Stimulated activated memory B cell treated with anti-CD40 and anti-IgM and Interleukin-4, amounts not matched to agents 10 μg/mL and 1 μg/mL and 100 μg/mL, for 72 hours (primary cell): Measurements from ENCODE around the gene CXCL14.

Experiments
- ATAC-seq: fragments of 150-1000 bp; cut with Tn5 transposase; 2 replicates; pipeline ENCODE4 v1.10.0; 2021
- H3K27ac Mint-ChIP-seq: one replicate; pipeline ENCODE4 v1.8.0; 2022; ENCODE audit warnings: mild to moderate bottlenecking, mixed read lengths
- H3K27me3 Mint-ChIP-seq: one replicate; pipeline ENCODE4 v1.8.0; 2022; ENCODE audit warnings: mixed read lengths
- H3K36me3 Mint-ChIP-seq: one replicate; pipeline ENCODE4 v1.8.0; 2022; ENCODE audit warnings: mixed read lengths
- H3K4me1 Mint-ChIP-seq: one replicate; pipeline ENCODE4 v1.8.0; 2022; ENCODE audit warnings: mixed read lengths
- H3K4me3 Mint-ChIP-seq: one replicate; pipeline ENCODE4 v1.8.0; 2022; ENCODE audit warnings: mild to moderate bottlenecking, moderate library complexity, mixed read lengths
- H3K9me3 Mint-ChIP-seq: one replicate; pipeline ENCODE4 v1.8.0; 2022; ENCODE audit warnings: mixed read lengths

CXCL14 gene

DNA sequence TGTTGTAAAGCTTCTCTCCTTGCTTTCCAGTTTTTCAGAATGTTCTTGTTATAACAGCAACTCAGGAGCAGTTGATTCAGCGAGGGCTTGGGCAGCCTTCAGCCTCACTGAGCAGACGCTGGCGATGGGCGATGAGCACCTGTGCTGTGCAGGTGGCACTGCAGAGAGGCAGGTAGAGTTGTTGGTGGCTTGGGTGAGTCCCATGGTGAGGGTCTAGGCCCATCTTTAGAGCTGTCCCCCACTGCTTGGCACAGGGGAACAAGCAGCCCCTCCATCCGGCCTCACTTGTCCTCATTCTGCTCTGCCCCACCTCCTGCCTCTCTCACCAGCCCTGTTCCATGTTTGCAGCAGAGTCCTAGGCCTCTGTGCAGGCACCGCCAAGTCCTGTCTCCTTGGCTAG, 6.1 kb upstream of the CXCL14 start:
- Mint-ChIP-seq H3K36me3 (no peaks in the 10 kb centered on the region), H3K9me3 (no peaks in the 10 kb centered on the region), H3K4me3 (no peak overlapping the region), H3K27ac (no peak overlapping the region), H3K27me3 (peaks cover 40% of the 10 kb centered on the region), H3K4me1 (no peaks in the 10 kb centered on the region)
- ATAC-seq, result no peak

DNA sequence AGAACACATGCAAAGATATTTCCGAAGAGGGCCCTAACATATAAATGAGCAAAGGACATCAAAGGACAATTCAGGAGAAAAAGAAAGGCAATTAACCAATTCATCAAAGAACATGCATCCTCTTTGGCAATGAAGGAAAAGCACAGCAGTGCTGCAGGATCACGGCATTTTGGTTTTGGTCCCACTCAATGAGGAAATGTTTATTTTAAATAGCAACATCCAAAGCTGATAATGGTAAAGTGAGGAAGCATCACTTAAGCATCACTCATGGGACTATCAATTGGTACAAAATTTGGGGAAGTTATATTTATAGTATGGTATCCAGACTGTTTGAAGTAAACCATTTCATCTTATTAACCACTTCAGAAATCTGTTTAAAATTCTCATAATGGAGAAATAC, 5.5 kb upstream of the CXCL14 start:
- Mint-ChIP-seq H3K4me1 (no peaks in the 10 kb centered on the region), H3K27me3 (peaks cover 47% of the 10 kb centered on the region), H3K36me3 (no peaks in the 10 kb centered on the region), H3K9me3 (no peaks in the 10 kb centered on the region), H3K4me3 (no peak overlapping the region), H3K27ac (no peak overlapping the region)
- ATAC-seq, result no peak

DNA sequence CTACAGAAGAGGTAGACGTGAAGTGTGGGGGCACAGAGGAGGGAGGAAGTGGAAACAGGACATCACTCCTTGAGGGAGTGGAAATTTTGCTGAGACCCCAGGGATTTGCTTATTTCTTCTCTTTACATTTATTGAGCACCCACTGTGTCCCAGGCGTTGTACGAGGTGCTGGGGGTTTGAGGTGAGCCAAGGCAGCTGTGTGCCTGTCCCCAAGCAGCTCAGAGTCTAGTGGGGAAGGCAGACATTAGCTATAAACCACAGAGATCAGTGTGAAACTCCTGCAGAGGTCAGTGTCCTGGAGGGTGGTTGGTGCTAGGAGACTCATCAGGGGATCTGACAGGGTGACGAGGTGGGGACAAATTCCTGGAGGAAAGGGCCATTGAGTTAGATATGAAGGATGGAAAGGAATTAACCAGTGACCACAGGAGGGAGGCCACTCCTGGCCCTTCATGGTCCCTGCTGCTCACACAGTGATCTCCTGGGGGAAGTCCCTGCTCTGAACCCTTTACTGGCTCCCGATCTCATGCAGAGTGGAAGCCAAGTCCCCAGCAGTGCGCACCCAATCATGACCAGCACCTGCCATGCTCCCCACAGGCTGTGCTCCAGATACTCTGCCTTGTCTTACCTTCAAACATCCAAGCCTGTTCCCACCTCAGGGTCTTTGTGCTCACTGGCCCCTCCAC, 3.4 kb upstream of the CXCL14 start:
- Mint-ChIP-seq H3K4me3 (no peak overlapping the region), H3K9me3 (no peaks in the 10 kb centered on the region), H3K4me1 (no peaks in the 10 kb centered on the region), H3K36me3 (no peaks in the 10 kb centered on the region), H3K27ac (no peak overlapping the region), H3K27me3 (peaks cover 53% of the 10 kb centered on the region)
- ATAC-seq, result no peak

DNA sequence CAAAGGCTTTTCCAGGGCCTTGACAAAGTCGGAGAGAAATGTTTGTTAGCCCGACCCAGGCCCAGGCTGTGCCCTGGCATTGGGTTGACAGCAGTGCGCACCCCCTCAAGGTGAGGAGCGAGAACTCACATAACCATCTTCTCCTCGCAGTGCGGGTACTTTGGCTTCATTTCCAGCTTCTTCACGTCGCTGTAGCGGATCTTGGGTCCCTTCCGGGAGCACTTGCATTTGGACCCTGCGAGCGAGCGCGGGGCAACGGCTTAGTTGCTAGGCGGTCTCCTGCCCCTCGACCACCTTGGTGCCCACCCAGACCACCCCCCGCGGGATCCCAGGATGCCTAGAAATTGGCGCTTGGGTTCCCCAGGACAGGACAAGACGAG, 496 bp downstream of the CXCL14 start:
- Mint-ChIP-seq H3K4me3 (no peak overlapping the region), H3K27ac (no peak overlapping the region), H3K9me3 (no peaks in the 10 kb centered on the region), H3K36me3 (no peaks in the 10 kb centered on the region), H3K27me3 (peaks cover 46% of the 10 kb centered on the region), H3K4me1 (no peaks in the 10 kb centered on the region)
- no peak for ATAC-seq

DNA sequence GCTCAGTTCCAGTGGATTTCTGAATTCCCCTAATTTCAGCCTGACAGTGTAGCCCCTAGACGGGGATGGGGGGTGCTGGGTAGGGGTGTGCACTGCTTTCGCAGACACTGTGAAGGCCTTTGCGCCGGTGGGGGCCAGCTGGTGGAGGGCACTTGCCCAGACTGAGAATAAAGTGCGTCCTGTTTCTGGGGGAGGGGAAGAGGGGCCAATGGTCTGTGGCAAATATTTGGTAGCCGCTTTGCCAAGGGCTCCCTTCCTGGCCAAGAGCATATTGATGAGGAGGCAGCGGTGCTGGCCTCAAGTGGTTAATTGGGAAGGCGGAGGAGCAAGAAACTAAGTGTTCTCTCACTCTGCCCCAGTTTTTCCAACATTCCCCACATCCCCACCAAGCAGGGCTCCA, 1.4 kb downstream of the CXCL14 start:
- no peak for ATAC-seq
- H3K27me3 Mint-ChIP-seq, result peaks cover 46% of the 10 kb centered on the region
- H3K9me3 Mint-ChIP-seq, result no peaks in the 10 kb centered on the region
- H3K27ac Mint-ChIP-seq, result no peak overlapping the region
- H3K4me1 Mint-ChIP-seq, result no peaks in the 10 kb centered on the region
- H3K36me3 Mint-ChIP-seq, result no peaks in the 10 kb centered on the region
- no peak overlapping the region for H3K4me3 Mint-ChIP-seq

DNA sequence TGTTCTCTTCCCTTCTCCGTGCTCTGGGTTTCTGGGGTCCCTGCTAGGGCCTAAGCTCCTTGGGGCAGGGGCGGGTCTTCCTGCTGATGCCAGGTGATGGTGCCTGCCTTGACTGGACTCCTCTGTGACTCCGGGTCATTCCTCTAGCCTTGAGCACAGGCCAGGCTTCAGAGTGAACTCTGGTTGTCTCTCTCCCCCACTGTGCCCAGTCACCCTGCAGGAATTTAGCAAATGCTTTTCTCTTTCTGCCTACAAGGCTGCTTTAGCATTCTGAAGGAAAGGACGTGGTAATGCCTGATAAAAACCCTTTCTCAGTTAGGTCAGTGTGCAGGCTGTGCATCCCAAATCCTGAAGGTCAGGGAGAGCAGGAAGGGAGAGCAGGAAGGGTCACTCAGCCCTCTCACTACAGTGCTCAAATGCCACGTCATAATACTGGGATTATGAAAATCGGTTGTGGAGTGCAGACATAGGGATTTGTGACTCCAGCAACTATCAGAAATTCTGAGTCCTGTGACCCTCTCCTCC, 2.7 kb downstream of the CXCL14 start:
- Mint-ChIP-seq H3K4me1 (no peaks in the 10 kb centered on the region), H3K27me3 (peaks cover 42% of the 10 kb centered on the region), H3K9me3 (no peaks in the 10 kb centered on the region), H3K4me3 (no peak overlapping the region), H3K36me3 (no peaks in the 10 kb centered on the region), H3K27ac (no peak overlapping the region)
- no peak for ATAC-seq

DNA sequence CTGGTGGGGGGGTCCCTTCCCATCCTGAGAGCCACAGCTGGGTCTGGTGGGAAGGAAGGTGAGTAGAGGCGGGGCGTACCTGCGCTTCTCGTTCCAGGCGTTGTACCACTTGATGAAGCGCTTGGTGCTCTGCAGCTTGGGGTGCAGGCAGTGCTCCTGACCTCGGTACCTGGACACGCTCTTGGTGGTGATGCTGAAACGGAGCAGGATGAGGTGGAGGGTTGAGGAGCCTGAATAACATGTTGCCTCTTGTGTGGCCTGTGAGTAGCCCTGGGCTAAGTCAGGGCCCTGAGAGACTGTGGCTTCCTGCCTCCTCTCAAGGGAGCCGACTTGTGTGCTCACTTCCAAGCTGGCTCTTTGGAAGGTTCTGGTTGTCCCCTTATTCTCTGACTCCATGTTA, 4.3 kb downstream of the CXCL14 start:
- Mint-ChIP-seq H3K9me3 (no peaks in the 10 kb centered on the region), H3K4me1 (no peaks in the 10 kb centered on the region), H3K36me3 (no peaks in the 10 kb centered on the region), H3K4me3 (no peak overlapping the region), H3K27ac (no peak overlapping the region), H3K27me3 (peaks cover 32% of the 10 kb centered on the region)
- ATAC-seq, result no peak

DNA sequence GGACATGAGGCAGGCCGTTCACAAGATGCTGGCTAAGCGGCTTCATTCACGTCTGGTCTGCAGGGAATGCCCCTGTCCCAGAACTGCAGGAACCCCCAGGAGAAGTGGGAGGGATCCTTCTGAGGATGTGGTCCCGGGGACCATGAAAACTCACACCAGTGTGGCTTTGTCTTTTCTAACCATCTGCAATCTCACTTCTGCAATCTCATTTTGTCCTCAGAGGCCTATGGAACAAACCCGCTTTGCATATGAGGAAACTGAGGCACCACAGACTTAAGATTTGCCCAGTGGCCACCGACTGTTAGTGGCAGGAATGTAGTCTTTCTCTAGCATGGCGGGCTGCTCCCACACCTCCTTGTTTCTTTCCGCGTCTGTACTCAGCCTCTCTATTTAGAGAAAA, 6.9 kb downstream of the CXCL14 start:
- H3K4me1 Mint-ChIP-seq, result no peaks in the 10 kb centered on the region
- ATAC-seq, result no peak
- H3K9me3 Mint-ChIP-seq, result no peaks in the 10 kb centered on the region
- no peak overlapping the region for H3K27ac Mint-ChIP-seq
- H3K4me3 Mint-ChIP-seq, result no peak overlapping the region
- peaks cover 34% of the 10 kb centered on the region for H3K27me3 Mint-ChIP-seq
- H3K36me3 Mint-ChIP-seq, result no peaks in the 10 kb centered on the region

DNA sequence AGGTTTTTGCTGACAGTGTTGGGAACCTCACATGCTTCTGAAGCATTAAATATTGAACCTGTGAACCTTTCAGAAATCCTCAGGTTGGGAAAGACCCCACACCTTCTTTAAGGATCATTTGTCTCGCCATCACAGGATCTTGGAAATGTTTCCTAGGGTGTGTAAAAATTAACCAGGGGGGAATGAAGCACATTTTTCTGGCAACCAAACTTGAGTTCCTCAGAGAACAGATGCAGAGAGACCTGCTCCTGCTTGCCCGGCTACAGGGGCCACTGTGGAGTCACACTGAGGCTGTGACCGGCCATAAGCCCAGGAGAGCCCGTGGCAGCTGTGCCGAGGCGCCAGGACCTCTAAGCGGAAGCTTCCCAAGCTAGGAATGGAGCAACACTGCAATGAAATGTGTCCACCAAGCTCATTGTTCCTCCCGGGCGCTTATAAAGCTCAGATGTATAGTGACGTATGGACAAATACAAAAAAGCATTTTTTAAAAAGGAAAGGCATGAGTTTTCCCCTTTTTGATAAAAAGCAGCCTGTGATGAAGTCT, 7.7 kb downstream of the CXCL14 start:
- no peak for ATAC-seq
- Mint-ChIP-seq H3K4me1 (no peaks in the 10 kb centered on the region), H3K27me3 (peaks cover 41% of the 10 kb centered on the region), H3K4me3 (no peak overlapping the region), H3K9me3 (no peaks in the 10 kb centered on the region), H3K36me3 (no peaks in the 10 kb centered on the region), H3K27ac (no peak overlapping the region)

DNA sequence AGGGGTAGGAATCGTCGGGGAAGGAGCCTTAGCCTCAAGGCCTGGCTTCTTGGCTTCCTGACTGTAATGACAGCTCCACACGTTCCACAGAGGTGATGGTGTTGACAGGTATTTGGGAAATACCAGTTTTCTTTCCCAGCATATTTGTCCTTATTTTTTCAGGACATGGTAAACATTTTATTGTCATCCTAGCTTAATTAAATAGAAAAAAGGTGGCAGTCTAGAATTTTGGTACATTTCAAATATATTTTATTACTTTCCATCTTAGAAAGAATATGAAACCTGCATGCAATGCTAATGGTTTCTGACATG, 8.4 kb downstream of the CXCL14 start:
- no peak for ATAC-seq

DNA sequence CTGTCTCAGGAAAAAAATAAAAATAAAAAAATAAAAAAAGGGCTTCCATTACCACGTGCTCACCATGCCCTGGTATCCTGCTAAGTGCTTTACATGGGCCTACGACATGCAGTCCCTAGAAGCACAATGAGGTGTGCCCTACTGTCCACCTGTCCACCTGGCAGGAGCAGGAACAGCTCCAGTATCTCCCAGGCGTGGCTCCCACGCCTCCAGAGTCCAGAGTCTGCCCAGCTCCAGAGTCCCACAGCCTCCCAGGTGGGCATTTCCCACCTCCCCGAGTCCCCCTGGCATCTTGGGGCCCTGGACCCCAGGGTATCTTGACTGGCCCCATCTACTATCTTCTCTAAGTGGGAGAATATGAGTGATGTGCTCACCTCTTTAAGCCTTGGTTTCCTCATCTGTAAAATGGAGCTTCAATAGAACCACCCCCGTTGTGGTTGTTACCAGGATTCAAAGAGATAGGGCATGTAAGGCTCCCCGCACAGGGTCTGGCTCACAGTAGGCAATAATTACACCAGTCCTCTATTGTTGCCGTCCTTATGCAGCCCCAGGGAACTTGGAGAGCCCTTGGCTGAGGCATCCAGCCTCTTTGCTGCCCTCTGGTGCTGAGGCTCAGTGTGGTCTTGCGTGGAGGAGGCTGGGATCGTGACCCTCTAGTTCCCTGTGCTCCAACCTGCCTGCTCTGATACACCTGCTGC, 8.9 kb downstream of the CXCL14 start:
- no peak overlapping the region for H3K27ac Mint-ChIP-seq
- H3K9me3 Mint-ChIP-seq, result no peaks in the 10 kb centered on the region
- no peak for ATAC-seq
- H3K4me3 Mint-ChIP-seq, result no peak overlapping the region
- H3K27me3 Mint-ChIP-seq, result peaks cover 35% of the 10 kb centered on the region
- no peaks in the 10 kb centered on the region for H3K36me3 Mint-ChIP-seq
- H3K4me1 Mint-ChIP-seq, result no peaks in the 10 kb centered on the region

More for the DNA sequence above, 8.4 kb downstream of the CXCL14 start:
- Mint-ChIP-seq H3K4me3 (no peak overlapping the region), H3K27ac (no peak overlapping the region), H3K27me3 (peaks cover 38% of the 10 kb centered on the region), H3K9me3 (no peaks in the 10 kb centered on the region), H3K36me3 (no peaks in the 10 kb centered on the region), H3K4me1 (no peaks in the 10 kb centered on the region)

DNA sequence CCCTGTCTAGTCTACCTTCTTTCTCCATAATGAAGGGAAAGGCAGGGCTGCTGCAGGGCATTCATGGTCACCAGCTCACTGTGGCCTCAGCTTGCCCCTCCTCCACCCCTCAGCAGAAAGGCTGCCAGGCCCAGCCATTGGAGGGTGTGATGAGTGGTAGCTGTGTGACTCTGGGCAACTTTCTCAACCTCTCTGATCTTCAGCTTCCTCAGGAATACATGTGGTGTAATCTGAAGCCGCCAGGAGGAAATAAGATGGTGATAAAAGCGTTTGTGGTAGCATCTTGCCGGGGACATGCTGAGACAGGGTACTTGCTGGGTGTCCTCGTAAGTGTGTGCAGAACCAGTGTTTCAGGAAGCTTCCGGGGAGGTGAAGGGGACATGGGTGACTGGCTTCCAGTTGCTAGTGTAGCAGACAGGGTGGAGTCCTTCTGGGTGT, 9.8 kb downstream of the CXCL14 start:
- no peak for ATAC-seq
- H3K27me3 Mint-ChIP-seq, result peaks cover 35% of the 10 kb centered on the region
- H3K36me3 Mint-ChIP-seq, result no peaks in the 10 kb centered on the region
- H3K4me3 Mint-ChIP-seq, result no peak overlapping the region
- H3K27ac Mint-ChIP-seq, result no peak overlapping the region
- H3K4me1 Mint-ChIP-seq, result no peaks in the 10 kb centered on the region
- H3K9me3 Mint-ChIP-seq, result no peaks in the 10 kb centered on the region

DNA sequence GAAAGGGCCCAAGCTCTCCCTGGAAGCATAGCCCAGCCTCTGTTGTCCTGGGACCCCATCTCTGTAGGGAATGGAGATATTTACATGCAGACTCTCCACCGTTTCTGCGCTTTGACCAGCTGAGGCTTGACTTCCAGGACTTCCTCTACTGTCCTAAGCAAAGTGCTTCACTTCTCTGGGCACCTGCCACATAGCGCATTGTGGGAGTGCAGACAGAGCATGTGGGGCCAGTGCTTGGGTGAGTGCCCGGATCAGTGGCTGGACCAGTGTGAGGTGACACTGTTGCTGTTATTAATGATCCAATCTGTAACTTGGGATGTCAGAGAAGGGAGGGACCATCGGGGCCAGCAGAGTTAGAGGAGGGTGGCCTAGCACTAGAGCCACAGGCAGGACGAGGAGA, 10.5 kb downstream of the CXCL14 start:
- H3K27ac Mint-ChIP-seq, result no peak overlapping the region
- no peak for ATAC-seq
- no peaks in the 10 kb centered on the region for H3K4me1 Mint-ChIP-seq
- no peaks in the 10 kb centered on the region for H3K9me3 Mint-ChIP-seq
- H3K4me3 Mint-ChIP-seq, result no peak overlapping the region
- peaks cover 35% of the 10 kb centered on the region for H3K27me3 Mint-ChIP-seq
- no peaks in the 10 kb centered on the region for H3K36me3 Mint-ChIP-seq

DNA sequence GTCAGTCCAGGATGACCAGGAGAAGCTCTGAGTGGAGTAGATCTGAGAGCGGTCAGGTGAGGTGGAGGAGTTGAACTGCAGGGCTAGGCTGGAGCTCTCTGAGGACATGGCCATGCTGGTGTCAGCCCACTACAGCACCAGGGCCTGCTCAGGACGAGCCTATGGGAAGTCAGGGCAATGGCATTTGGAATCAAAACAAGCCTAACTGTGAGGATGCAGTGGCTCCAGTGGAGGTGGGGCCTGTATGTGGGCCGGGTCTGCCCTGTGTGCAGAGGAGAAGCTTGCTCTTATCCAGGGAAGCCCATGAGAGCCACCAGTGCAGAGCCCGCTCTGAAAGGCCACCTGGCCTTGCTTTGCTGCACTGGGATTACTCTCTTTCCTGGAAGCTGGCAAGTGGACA, 11.1 kb downstream of the CXCL14 start:
- Mint-ChIP-seq H3K27me3 (peaks cover 29% of the 10 kb centered on the region), H3K4me1 (no peaks in the 10 kb centered on the region), H3K36me3 (no peaks in the 10 kb centered on the region), H3K4me3 (no peak overlapping the region), H3K9me3 (no peaks in the 10 kb centered on the region), H3K27ac (no peak overlapping the region)
- ATAC-seq, result no peak

DNA sequence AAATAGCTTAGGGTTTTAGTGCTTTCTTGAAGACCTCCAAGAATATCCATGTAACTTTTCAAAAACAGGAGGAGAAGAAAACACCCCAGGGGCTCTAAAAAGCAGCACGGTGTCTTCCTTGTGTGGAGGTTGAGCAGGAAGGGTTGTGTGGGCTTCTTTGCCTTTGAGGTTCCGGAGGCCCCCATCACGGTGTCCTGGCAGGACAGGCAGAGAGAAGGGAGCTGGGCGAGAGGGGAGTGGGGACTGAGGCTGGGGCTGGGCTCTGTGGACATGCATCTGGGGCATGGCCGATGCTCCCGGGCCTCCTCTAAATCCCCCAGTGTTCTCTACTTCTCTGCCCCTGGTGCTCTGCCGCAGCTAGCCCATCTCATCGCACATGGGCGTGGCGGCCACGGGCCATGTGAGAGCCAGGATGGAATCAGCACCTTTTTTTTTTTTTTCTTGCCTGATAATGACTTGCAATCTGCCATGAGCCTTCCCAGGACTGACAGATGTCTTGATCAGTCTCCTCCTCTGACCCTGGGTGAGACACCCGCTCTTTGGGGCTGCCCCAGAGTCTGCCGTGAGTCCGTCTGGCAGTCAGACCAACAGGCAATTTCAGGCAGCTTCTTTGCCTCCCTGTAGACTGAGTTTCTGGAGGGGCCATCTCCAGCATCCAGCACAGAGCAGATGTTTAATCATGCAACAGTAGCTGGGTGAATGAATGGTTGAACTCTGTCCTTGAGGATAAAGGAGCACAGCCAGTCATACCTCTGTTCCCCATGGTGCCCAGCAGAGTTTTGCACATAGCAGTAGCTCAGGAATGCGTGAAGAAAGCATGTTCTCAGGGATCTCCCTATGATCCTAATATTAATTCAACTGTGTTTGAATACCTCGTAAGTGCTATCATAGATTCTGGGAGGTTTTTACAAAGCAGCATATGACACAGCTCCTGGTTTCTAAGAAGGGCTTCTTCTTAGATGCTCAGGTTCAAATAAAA, 12.1 kb downstream of the CXCL14 start:
- Mint-ChIP-seq H3K4me3 (no peak overlapping the region), H3K9me3 (no peaks in the 10 kb centered on the region), H3K27ac (no peak overlapping the region), H3K4me1 (no peaks in the 10 kb centered on the region), H3K36me3 (no peaks in the 10 kb centered on the region), H3K27me3 (peaks cover 21% of the 10 kb centered on the region)
- ATAC-seq, result no peak
